HG02938 (cell line): ENCODE measurements around the gene RASSF4.

ENCODE experiments used
- ATAC-seq: cut with Tn5 transposase; IDR thresholded peaks from one replicate; pipeline ENCODE4 v1.9.1; 2021; ENCODE audit warnings: mild to moderate bottlenecking, moderate library complexity; ENCODE audit not compliant: unreplicated experiment

RASSF4 gene

DNA sequence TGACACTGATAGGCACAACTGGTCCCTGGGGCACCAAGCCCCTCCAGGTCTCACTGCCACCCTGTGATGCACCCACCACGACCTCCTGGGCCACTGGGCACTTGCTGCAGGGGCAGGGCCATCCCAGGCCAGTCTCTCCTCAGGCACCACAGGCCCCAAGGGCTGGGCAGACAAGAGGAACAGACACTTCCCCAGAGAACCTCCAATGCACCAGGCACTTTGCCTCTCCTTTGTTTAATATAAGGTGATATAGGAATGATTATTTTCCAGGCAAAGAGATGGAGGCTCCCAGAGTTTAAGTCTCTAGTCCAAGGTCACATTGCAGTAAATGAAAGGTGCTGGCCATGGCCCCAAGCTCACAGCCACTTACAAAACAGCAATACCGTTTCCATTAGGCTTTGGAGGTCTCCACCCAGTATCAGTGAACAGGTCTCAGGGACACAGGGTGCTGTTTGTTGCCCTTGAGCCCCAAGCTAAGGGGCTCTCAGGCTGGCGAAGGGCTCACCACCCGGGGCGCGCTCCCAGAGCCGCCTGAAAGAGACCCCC lies 14.6 kb downstream of the RASSF4 start:
- no peak for ATAC-seq

DNA sequence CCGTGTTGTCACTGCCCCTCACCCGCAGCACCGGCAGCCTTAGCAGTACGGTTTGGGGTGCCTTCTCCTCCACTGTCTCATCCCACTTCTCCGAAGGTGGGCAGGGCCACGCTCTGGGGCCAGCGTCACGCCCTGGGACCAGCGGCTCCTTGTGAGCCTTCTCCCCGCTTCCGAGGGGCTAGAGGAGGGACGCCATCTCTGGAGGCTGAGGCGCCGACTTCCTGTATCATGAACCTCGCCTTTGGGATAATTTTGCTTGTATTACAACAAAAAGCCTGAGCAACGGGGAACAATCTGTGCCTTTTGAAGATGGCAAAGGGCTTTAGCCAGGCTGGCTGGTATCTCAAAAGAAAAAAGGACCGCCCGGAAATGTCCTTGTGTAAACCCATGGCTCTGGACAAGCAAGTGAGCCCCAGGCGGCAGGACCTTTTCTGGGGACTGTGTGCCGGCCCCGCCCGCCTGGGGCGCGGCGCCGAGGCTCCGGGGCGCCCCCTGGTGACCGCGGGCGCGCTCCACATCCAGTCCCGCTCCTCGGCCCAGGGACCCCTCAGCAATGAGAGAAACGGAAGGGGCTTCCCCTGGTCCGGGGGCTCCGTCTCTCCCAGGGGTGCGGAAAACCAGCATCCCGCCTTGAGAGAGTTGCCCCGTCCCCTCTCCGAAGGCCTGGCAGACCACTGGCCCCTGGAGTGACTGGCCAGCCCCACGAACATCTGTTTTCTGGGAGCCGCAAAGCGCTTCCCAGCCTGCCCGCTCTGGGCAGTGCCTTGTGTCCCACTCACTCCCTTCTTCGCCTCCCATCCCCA lies 15.2 kb downstream of the RASSF4 start:
- peak; percentile 60 for ATAC-seq

DNA sequence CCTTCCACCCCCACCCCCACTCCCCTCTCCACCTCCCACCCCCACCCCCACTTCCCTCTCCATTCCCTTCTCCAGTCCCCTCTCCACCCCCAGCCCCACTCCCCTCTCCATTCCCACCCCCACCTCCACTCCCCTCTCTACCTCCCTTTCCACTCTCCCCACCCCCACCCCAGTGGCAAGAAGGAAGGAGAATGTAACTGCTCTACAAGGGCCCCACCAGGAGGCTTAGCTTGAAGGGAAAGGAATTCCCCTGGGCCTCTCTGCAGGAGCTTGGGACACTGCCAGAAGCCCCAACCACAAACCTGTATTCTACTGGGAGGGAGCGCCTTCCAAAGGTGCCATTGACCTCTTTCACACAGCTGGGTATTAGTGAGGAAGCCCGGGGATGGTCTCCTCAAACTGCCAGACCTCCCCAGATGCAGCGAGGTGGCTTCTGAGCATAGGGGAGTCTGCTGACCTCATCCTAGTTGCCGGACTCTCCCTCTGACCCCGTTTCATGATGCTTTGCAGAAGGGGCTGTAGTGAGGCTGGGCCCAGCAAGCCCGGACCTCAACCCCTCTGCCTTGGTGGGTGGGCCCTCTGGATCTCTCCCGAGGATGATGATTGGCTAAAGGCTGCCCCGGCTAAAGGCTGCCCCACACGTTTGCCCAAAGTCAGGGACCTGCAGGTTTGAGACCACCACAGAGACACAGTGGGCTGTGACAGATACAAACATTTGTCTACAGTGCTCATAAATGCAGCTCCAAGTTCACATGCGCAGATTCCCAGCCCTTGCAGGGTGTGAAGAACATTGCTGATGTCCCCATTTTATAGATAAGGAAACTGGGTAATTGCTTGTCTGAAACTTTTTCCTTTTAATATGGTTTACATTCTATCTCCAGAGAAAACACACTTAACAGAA lies 16.1 kb downstream of the RASSF4 start:
- ATAC-seq, result no peak

DNA sequence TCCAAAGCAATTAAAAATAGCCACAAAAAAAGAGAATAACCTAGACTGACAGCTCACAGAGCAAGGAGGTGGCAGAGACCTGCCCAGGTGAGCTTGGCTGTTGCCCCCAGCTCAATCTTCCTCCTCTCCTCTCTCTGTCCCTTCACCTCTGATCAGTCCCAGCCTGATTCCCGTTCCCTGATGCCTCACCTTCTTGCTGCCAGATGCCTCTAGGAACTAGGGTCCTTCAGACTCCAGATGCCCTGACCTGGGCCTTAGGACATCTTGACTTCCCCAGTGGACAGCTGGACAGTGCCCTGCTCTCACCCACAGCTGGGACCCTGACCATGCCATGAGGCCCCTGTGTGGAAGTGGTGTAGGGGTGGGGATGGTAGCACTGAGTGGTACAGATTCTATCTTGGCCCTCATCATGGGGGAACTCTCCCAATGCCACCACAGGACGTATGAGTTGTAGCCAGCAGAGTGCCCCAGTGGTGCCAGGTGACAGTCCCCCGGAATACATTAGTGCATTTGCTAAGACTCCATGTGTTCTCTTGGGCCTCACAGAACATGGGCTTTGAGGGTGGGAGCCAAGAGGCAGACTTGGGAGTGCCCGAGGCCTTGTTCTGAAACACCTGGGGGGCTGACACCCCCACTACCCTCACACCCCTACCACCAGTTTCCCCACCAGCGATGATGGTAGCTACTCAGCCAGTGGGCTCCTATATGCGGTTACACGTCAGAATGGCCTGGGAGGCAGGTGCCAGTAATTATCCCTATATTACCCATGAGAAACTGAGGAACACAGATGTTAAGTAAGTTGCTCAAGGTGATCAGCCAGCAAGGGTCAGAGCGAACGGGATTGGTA lies 17.0 kb downstream of the RASSF4 start:
- no peak for ATAC-seq

DNA sequence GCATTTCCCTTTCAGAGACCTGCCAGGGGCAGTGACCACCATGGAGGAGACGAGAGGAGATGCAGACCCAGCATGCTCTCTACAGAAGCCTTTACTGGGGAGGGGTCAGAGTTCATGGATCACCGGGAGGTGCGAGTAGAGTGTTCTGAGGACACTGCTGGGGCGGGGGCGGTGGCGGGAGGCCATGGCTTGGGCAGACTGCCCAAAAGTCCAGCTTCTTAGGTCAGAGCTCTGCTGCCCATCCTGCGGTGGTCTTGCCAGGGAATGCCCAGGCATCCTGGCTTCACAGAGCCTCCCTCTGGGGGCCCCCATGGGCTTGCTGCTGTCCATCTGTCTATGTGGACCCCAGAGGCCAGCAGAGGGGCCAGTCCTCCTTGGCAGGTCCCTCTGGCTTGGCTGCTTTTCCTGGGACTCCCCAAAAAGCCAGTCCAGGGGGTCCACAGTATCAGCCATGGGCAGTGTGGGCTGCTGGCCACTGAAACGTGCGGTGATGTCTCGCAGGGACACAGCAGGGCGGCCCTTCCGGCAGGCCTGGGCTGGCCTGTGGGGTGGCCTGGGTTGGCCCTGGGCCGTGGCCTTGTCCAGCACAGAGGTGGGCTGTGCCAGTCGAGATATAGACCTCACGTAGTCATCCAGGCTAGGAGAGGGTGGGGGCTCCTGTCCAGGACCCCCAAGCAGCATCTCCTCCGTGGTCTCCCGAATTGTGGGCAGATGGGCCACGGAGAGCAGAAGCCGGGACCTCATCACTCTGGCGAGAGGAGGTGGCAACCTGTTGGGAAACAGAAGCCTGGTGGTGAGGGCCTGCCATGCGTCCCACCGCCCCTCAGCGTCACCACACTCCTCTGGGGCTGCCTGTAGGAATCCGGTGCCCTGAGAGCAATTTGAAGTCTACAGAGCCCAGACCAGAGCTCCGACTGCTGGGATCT lies 17.9 kb downstream of the RASSF4 start:
- no peak for ATAC-seq

DNA sequence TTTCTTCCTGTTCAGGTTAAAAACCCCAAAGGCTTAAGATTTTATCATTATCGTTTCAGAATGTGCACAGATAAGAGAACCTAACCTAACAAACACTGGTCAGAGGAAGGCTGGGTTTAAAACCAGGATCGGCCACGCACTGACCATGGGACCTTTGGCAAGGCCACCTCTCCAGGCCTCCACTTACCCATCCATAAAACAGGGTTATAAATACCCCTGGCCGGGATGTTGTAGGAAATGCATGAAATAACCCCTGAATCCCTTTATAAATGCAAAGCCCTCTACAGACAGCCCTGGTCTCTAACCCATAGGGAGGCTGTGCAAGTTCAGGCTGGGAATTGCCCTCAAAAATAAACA lies 18.6 kb downstream of the RASSF4 start:
- ATAC-seq, result no peak

DNA sequence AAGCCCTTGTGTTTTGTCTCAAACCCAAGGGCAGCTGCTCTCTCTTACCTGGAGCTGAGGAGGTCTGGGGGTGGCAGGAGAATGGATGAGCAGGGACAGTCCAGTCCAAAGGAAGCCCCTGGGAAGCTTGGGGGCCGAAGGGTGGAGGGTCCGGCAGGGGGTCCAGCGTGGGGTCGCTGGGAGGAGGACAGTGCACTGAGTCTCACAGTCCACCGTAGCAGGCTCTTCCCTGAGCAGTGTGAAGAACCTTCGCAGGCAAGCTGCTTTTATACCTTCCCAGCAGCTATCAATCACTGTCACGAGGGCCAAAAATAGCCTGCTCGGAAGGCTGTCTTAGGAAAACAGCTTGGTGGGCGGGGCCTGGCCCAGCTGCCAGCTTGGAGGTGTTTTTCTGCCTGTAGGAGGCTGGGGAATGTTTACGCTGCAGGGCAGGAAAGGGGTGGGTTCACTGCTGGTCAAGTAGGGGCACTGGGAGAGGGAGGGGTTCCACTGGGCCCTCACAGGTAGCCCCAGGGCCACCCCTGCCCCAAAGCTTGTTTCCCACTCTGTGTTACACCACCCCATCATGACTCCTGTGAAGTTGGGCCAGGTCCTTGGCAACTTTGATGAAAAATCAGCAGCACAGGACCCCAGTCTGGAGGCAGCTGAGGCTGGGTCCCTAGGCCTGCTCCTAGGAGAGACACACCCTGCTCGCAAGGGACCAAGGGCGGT lies 19.1 kb downstream of the RASSF4 start, which contains the start of gene DEPP1:
Gene DEPP1, minus strand, starts transcription at position 240 of the 711 bp plus-strand sequence. CDS start 779 bp downstream, outside the sequence.
- ATAC-seq, result no peak

DNA sequence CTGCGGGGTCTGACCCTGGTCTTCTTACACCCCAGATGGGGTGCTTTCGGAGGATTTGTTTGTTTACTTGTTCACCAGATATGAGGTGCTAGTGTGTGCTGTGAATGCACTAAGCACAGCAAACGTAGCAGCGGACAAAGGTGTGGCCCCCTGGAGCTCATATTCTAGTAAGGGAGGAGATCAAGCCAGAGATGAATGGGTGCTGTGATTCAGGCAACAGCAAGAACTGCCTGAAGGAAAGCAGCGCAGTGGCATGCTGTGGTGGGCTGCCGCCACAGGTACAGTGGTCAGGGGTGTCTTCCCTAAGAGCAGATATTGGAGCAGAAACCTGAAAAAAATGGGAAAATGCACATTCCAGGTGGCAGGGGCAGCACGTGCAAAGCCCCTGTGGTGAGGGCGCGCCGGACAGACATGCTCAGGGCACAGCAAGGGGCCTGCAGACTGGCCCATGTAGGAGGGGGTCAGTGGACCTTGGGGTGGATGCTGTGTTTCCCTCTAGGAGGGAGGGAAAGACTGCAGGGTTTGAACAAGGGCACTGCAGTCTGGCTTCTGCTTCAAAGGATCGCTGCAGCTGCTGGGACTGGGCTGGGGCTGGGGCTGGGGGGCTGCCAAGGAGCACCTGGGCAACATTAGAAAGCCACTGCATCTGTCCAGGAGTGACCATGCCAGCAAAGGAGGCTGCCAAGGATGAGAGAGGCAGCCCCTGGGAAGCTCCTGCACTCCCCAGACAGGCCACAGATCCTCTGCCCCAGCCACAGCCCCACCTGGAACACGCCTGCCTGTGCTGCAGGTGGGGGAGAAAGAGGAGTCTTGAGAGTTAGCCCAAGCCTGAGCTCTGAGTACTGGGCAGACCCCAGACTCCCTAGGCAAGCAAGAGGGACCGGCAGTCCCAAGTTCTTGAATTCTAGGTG lies 19.9 kb downstream of the RASSF4 start:
- no peak for ATAC-seq

DNA sequence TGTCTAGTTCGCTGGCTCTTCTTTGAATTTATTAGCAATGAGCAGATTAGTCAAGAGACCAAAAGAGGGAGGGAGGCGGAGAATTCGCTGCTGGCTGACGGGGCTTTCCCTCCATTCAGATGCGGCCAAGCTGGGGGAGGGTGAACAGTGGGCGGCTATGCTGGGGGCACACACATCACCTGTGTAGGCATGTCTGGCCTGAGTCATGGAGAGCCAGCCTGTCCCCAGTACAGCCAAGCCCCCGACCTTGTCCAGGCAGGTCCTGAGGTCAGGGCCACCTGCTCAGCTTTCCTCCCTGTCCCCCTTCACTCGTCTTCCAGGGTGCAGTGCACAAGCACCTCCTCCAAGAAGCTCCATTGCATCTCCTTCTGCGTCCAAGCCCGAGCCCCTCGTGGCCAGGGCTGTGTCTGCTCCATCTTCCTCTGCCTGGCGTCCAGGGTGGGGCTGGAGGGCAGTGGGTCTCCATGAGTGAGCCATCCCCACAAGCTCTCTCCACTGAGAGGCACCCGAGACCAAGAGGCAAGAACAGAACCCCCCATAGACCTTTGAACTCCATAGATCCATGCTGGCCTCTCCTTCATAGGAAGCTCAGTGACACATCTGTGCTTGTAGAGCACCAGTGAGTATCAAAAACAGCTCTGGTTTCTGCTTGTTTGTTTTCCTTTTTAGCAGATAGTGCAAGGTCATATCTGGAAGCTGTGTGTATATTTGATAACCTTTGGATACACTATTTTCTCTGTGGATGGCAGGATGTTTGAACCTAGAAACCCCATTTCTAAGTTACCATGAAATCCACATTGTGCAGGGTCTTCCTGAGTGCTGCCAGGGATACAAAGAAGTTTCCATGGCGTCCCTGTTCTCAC lies 20.9 kb downstream of the RASSF4 start:
- ATAC-seq, result no peak

DNA sequence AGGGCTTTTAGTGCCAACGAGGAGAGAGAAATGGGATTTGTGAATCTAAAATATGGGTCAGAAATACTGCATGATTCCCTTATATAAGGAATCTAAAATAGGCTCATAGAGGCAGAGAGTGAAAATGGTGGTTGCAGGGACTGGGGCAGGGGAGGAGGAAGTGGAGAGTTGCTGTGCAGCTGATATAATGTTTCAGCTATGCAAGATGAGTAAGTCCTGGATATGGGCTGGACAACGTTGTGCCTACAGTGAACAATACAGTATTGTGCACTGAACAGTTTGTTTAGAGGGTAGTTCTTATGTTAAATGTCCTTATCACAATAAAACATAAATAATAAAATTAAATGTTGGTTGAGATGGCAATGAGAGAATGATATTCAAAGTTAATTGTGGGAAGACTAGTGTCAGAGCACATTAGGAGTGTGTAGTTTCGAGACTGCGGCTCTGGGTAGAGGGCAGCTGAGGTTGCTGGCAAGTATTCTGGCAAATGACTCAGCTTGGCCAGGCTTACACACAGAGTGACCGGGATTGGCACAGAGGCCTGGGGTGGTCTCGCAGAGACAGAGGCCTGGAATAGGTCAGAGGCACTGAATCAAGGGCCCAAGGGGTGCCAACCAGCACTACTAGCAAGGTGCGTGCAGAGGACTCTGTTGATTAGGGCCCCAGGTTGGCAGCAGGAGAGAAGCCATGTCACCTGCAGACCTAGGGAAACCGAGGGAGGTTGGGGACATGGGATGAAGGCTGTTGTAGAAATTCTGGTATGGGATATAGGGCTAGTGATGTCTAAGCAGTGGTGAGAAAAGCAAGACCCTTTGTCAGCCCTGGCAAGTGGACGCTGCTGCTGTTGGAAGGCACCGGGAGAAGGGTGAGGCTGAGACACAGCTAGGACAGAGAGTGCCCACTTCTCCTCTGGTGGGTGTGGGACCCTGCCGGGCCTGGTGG lies 21.8 kb downstream of the RASSF4 start:
- no peak for ATAC-seq

DNA sequence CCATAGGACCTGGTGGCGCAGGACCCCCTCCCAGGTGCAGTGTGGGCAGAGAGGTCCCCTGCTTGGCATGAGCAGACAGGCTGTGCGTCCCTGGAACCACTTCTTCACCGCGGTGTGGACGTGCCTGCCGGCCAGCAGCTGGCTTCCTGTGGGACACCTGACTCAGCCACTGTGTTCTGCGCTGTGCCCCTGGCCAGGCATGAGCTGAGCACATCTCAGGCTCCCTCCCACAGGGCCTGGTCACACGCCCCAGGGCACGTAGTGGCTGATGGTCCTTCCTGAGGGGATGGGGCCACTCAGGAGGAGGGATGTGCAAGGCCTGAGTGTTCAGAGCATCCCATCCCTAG lies 22.5 kb downstream of the RASSF4 start:
- ATAC-seq, result no peak

DNA sequence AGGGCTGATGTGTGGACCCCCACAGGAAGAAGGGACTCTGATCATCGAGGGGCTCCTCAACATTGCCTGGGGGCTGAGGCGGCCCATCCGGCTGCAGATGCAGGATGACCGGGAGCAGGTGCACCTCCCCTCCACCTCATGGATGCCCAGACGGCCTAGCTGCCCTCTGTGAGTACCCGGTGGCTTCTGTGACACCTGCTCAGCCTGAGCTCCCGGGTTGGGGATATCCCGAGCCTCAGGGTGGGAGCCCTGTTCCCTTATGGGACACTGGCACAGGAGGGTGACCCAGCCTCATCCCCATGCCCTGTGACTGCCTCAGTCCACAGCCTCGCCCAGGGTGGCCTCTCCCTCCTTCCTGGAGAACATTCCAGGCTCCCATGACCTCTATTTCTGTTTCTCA lies 22.9 kb downstream of the RASSF4 start:
- no peak for ATAC-seq

DNA sequence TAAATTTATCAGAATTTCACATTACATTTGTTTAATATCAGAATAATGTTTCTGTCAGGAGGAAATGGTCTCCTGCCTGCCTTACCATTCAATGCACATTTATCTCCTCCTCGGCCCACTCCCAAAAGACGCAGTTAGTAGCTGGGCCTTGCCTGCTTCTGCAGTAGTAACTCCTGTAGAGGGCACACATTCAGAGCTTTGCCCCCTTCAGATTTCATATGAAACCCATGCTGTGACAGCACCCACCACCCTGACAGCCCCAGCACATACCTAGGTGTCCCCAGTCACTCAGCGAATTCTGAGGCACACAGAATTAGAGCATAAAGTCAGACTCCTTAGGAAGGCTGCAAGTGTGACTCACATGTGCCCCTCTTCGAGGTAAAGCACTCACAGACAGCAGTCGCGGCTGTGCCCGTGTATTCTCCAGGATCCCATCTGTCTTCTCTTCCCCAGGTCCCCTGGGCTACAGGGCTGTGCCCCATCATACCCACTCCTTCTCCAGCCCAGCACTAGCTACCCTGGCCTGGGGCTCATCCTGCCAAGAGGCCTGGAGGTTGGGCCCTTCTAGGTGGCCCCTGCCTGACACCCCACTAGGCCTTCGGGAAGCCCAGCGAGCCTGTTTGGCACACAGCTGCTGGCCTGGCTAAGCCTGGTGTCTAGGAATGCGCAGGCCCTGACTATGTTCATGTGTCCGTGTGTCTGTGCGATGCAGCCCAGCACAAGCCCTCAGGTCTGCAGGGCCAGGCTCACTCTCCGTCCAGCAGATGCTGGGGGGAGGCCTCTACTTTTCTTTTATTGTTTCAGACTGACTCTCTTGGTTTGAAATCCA lies 23.7 kb downstream of the RASSF4 start:
- no peak for ATAC-seq

DNA sequence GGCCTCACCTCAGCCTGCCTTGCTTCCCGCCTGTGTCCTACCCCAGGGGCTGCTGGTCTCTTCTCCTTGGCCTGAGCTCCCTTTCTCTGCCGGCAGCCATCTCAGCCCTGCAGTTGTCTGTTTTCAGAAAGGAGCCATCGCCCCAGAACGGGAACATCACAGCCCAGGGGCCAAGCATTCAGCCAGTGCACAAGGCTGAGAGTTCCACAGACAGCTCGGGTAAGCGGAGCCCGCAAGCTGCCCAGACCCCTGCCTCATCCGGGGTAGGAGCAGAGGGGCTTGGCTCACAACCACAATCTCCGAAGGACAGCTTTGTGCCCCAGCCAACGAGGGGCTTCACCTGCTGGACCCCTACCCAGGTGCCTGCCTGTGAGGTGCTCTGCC lies 24.3 kb downstream of the RASSF4 start:
- no peak for ATAC-seq

DNA sequence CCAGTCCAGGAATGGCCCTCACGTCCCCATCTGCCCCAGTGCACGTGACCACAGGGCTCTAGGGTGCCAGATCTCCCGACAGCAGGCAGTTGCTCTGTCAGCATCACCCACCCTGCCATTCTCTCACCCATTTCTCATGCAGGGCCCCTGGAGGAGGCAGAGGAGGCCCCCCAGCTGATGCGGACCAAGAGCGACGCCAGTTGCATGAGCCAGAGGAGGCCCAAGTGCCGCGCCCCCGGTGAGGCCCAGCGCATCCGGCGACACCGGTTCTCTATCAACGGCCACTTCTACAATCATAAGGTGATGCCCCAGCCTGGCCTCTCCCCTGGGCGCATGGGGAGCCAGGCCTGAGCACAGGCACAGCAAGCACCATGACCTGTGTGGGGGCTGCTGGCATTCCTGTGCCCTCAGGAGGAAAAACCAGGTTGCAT lies 25.1 kb downstream of the RASSF4 start:
- ATAC-seq, result no peak
